Activated CD4-positive, alpha-beta T cell treated with anti-CD3 and anti-CD28 coated beads for 36 hours (primary cell): ENCODE results near the gene SLC13A4. TPM values are rescaled to one million over a fixed set of nuclear protein-coding genes. Genes with fewer than 3 reads are reported as not detected.

Experiments used
- ATAC-seq: fragments of 200-7000 bp; cut with Tn5 transposase; one replicate; pipeline ENCODE4 v1.10.0; 2021; ENCODE audit warnings: mild to moderate bottlenecking, moderate library complexity
- CTCF ChIA-PET: fragments of 350-600 bp; sonication (Branson Sonifier 250); formaldehyde crosslinking; loops from one replicate; lab custom pipeline; 2021; ENCODE audit warnings: antibody characterized with exemption; lab: Charles Lee
- POLR2A ChIA-PET: fragments of 350-600 bp; sonication (Branson Sonifier 250); formaldehyde crosslinking; loops from one replicate; lab custom pipeline; 2021; ENCODE audit warnings: antibody characterized with exemption, inconsistent platforms; lab: Charles Lee
- DNase-seq: peaks from one replicate; pipeline ENCODE4 v3.0.0-alpha.2; 2020
- H3K27ac Mint-ChIP-seq: one replicate; pipeline ENCODE4 v1.8.0; 2021; ENCODE audit warnings: mixed read lengths
- H3K27me3 Mint-ChIP-seq: one replicate; pipeline ENCODE4 v1.8.0; 2021; ENCODE audit warnings: mixed read lengths
- H3K36me3 Mint-ChIP-seq: one replicate; pipeline ENCODE4 v1.8.0; 2021; ENCODE audit warnings: low read depth, mixed read lengths
- H3K4me1 Mint-ChIP-seq: one replicate; pipeline ENCODE4 v1.8.0; 2021; ENCODE audit warnings: mixed read lengths
- H3K4me3 Mint-ChIP-seq: one replicate; pipeline ENCODE4 v1.8.0; 2021; ENCODE audit warnings: mild to moderate bottlenecking, moderate library complexity, mixed read lengths
- H3K9me3 Mint-ChIP-seq: one replicate; pipeline ENCODE4 v1.8.0; 2021; ENCODE audit warnings: low read depth, mixed read lengths
- intact Hi-C, 2 experiments: fragments of 100-400 bp; cut with DNase I in 1 of 2; cut with micrococcal nuclease in 1 of 2; formaldehyde crosslinking; loops; one replicate each; pipeline versions ENCODE4 v1.14.2 to v1.15.1; 2022 to 2024; cut with DNase I, micrococcal nuclease
- total RNA-seq, 2 experiments: library from RNA; stranded (reverse); gene quantifications; one replicate each; pipeline ENCODE4 v1.2.3, GENCODE V29; 2021

SLC13A4 gene
- total RNA-seq, 2 experiments from 2014 or later, result not detected

- no peaks in the 10 kb centered on the region for H3K27me3 Mint-ChIP-seq
- intact Hi-C loops, result no loop called here
- H3K4me3 Mint-ChIP-seq, result no peak overlapping the region
- POLR2A ChIA-PET, result no interaction called here
- ATAC-seq (no peak), DNase-seq (no peak)
- no peaks in the 10 kb centered on the region for H3K9me3 Mint-ChIP-seq
- no peaks in the 10 kb centered on the region for H3K4me1 Mint-ChIP-seq
- CTCF ChIA-PET, result interaction anchor here (2.2 to 3.8 kb wide), 2 partner anchors 11 to 13 kb away, joined by 6 to 16 read pairs; no protein-coding TSS in a partner anchor
- no peak overlapping the region for H3K27ac Mint-ChIP-seq
- peaks cover 65% of the 10 kb centered on the region for H3K36me3 Mint-ChIP-seq
Observed at GRCh38 chr7:135634191-135634878, 93.7 kb downstream of the SLC13A4 start.

Other genes with a start within 250 kb of the SLC13A4 start
- 10 to 100 TPM; 17.7 to 22.6 TPM for gene CNOT4, start 218.1 kb downstream of the SLC13A4 start, total RNA-seq
- 100 to 1,000 TPM; 150 to 165 TPM for gene NUP205, start 170.3 kb downstream of the SLC13A4 start, total RNA-seq
- 10 to 100 TPM; 18.7 to 20.7 TPM for gene STMP1, start 65.7 kb downstream of the SLC13A4 start, total RNA-seq
- not detected for gene FAM180A, start 20.6 kb upstream of the SLC13A4 start, total RNA-seq
- 100 to 1,000 TPM; 123 to 136 TPM for gene MTPN, start 249.2 kb upstream of the SLC13A4 start, total RNA-seq